Adrenal gland (tissue), 5 donors: ENCODE measurements around the gene ANAPC16.

Source experiments
- POLR2A ChIP-seq, 2 donors: fragments of 450-650 bp; IDR thresholded peaks; one replicate each; pipeline ENCODE4 v1.6.1; 2017; ENCODE audit warnings: antibody characterized with exemption in 2 of 2, mild to moderate bottlenecking in 2 of 2, moderate library complexity in 1 of 2
- TF ChIP-seq, protein P1 (sequence below), 6 experiments: fragments of 450-650 bp in 4 of 6; fragments of 200-600 bp in 2 of 6; sonication (generic) in 1 of 6; IDR thresholded peaks; 1 replicate in 5 of 6; 2 replicates in 1 of 6; pipeline versions ENCODE4 v1.5.1 to v1.8.0; 2016 to 2021; ENCODE audit warnings: antibody characterized with exemption in 6 of 6, mild to moderate bottlenecking in 2 of 6, moderate library complexity in 1 of 6
- donor health status: DM: no; HTN: no; CAD: no.

DNA sequence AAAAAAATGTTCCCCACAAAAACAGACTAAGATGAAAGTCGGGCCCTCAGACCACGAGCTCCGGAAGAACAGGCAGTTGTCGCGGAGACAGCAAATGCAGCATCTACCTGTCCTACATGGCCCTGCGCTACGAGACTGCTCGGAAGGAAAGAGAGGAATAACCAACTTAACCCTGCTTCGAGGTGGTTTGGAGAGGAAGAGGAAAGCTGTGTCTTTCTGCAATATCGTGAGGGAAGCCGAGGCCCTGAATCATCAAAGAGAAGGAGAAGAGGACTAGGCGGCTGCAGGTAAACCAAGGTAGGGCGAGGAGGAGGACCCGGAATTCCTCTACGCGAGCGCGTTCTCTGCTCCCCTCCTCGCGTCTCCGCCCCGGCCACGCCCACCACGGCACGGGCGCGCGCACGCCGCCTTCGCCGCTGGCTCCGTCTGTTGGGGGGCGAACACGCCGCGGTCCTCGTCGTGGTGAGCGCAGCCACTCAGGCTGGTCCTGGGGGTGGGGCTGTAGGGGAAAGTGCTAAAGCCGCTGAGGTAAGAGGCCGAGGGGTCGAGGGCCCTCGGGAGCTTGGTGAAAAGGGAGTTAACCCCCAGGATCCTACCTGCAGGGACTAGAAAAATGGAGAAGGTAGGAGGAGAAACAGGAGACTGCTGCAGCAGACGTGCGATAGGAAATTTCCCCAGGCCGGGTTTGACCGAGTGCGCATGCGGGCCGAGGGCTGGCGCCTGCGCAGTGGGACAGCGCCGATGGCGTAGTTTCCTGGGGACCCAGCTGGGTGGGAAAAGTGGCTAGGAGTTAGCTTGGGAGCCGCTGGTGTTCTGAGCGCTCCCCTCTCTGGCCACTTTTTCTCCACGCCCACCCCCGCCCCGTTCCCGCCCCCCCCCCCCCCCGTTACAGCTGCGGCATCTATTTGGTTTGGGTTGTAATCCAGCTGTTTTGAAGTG is at the start of gene ANAPC16, which contains the start of gene ASCC1:
- TF ChIP-seq, protein P1, sequence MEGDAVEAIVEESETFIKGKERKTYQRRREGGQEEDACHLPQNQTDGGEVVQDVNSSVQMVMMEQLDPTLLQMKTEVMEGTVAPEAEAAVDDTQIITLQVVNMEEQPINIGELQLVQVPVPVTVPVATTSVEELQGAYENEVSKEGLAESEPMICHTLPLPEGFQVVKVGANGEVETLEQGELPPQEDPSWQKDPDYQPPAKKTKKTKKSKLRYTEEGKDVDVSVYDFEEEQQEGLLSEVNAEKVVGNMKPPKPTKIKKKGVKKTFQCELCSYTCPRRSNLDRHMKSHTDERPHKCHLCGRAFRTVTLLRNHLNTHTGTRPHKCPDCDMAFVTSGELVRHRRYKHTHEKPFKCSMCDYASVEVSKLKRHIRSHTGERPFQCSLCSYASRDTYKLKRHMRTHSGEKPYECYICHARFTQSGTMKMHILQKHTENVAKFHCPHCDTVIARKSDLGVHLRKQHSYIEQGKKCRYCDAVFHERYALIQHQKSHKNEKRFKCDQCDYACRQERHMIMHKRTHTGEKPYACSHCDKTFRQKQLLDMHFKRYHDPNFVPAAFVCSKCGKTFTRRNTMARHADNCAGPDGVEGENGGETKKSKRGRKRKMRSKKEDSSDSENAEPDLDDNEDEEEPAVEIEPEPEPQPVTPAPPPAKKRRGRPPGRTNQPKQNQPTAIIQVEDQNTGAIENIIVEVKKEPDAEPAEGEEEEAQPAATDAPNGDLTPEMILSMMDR (IDR thresholded peaks at IDR 0.05): no peak
- peak; percentile 81 to 94 for TF ChIP-seq POLR2A (IDR thresholded peaks at IDR 0.05)
